ENCODE data around the gene PLPP7.
"Not testable (repeated sequence)": the region's sequence is repeated elsewhere in the genome, so short reads cannot be mapped to it uniquely, and the experiment has no call there.

The PLPP7 gene

GRCh38 chr9:131266266-131267229 lies 23.0 kb upstream of the PLPP7 start:
- DNase-seq (ENCODE audit: low read depth): no peak

- DNase-seq (ENCODE audit: low read depth): no peak
Observed at GRCh38 chr9:131270171-131271015, 19.1 kb upstream of the PLPP7 start.

GRCh38 chr9:131271016-131271273 lies 18.6 kb upstream of the PLPP7 start:
- DNase-seq (ENCODE audit: low read depth): not testable (repeated sequence)

- no peak for DNase-seq (ENCODE audit: low read depth)
Observed at GRCh38 chr9:131271506-131271931, 18.0 kb upstream of the PLPP7 start.

- DNase-seq (ENCODE audit: low read depth): no peak
Observed at GRCh38 chr9:131272212-131272611, 17.3 kb upstream of the PLPP7 start.

- no peak for DNase-seq (ENCODE audit: low read depth)
Observed at GRCh38 chr9:131273146-131273855, 16.2 kb upstream of the PLPP7 start.

- DNase-seq (ENCODE audit: low read depth): no peak
Observed at GRCh38 chr9:131273856-131274673, 15.5 kb upstream of the PLPP7 start.

GRCh38 chr9:131274674-131275331 lies 14.7 kb upstream of the PLPP7 start:
- no peak for DNase-seq (ENCODE audit: low read depth)

- no peak for DNase-seq (ENCODE audit: low read depth)
Observed at GRCh38 chr9:131275332-131276093, 14.0 kb upstream of the PLPP7 start.

- DNase-seq (ENCODE audit: low read depth): no peak
Observed at GRCh38 chr9:131276094-131276888, 13.2 kb upstream of the PLPP7 start, which contains the start of gene FAM78A. Gene FAM78A (minus strand): TSS chr9:131276510. CDS start chr9:131276179, 331 bp downstream.

- no peak for DNase-seq (ENCODE audit: low read depth)
Observed at GRCh38 chr9:131276891-131277286, 12.6 kb upstream of the PLPP7 start.

- no peak for DNase-seq (ENCODE audit: low read depth)
Observed at GRCh38 chr9:131277287-131277909, 12.1 kb upstream of the PLPP7 start.

GRCh38 chr9:131277910-131278701 lies 11.4 kb upstream of the PLPP7 start:
- DNase-seq (ENCODE audit: low read depth): peak; percentile 18

GRCh38 chr9:131278702-131279111 lies 10.8 kb upstream of the PLPP7 start:
- no peak for DNase-seq (ENCODE audit: low read depth)

- no peak for DNase-seq (ENCODE audit: low read depth)
Observed at GRCh38 chr9:131279196-131279862, 10.2 kb upstream of the PLPP7 start.

GRCh38 chr9:131279863-131280570 lies 9.5 kb upstream of the PLPP7 start:
- no peak for DNase-seq (ENCODE audit: low read depth)

- DNase-seq (ENCODE audit: low read depth): no peak
Observed at GRCh38 chr9:131280660-131281059, 8.9 kb upstream of the PLPP7 start.

All from GM04503 (cell line).